GM23338 (cell line): ENCODE results near the gene ADAP1. TPM values are rescaled to one million over a fixed set of nuclear protein-coding genes. Genes with fewer than 3 reads are reported as not detected.

Experiments
- ATAC-seq: fragments of 200-7000 bp; cut with Tn5 transposase; 3 replicates; pipeline ENCODE4 v1.9.1; 2020
- DNase-seq: peaks from one replicate; pipeline ENCODE4 v3.0.0-alpha.2; 2015; ENCODE audit warnings: low spot score
- H2AFZ ChIP-seq: fragments of 200-600 bp; sonication (generic); 2 replicates; pipeline ENCODE4 v1.8.0; 2016; ENCODE audit warnings: antibody characterized with exemption, mild to moderate bottlenecking, moderate library complexity
- H3F3A ChIP-seq: fragments of 200-600 bp; sonication (generic); replicated peaks from 2 replicates; pipeline ENCODE4 v1.8.0; 2017; ENCODE audit warnings: antibody characterized with exemption, mixed run types, low read depth
- H3K27ac ChIP-seq: fragments of 200-600 bp; sonication (generic); 2 replicates; pipeline ENCODE4 v1.6.1; 2016; ENCODE audit warnings: low read depth
- H3K27me3 ChIP-seq: fragments of 200-600 bp; sonication (generic); 2 replicates; pipeline ENCODE4 v1.8.0; 2016; ENCODE audit warnings: mild to moderate bottlenecking, mixed run types, moderate library complexity; ENCODE audit not compliant: insufficient read depth
- H3K36me3 ChIP-seq: fragments of 200-600 bp; sonication (generic); 2 replicates; pipeline ENCODE4 v1.8.0; 2016; ENCODE audit warnings: mild to moderate bottlenecking; ENCODE audit not compliant: insufficient read depth
- H3K4me1 ChIP-seq: fragments of 200-600 bp; sonication (generic); 2 replicates; pipeline ENCODE4 v1.8.0; 2016; ENCODE audit warnings: mild to moderate bottlenecking, moderate library complexity; ENCODE audit not compliant: insufficient read depth
- H3K4me2 ChIP-seq: fragments of 200-600 bp; sonication (generic); 2 replicates; pipeline ENCODE4 v1.7.1; 2017; ENCODE audit warnings: mixed run types
- H3K4me3 ChIP-seq: fragments of 200-600 bp; sonication (generic); 2 replicates; pipeline ENCODE4 v1.6.1; 2016; ENCODE audit warnings: mixed run types
- H3K79me2 ChIP-seq: fragments of 200-600 bp; sonication (generic); replicated peaks from 2 replicates; pipeline ENCODE4 v1.8.0; 2017; ENCODE audit warnings: mild to moderate bottlenecking; ENCODE audit not compliant: insufficient read depth
- H3K9me2 ChIP-seq: fragments of 200-600 bp; sonication (generic); 2 replicates; pipeline ENCODE4 v1.8.0; 2017; ENCODE audit not compliant: insufficient read depth
- H4K20me1 ChIP-seq: fragments of 200-600 bp; sonication (generic); replicated peaks from 2 replicates; pipeline ENCODE4 v1.8.0; 2017; ENCODE audit warnings: mild to moderate bottlenecking; ENCODE audit not compliant: insufficient read depth
- H3K27ac Mint-ChIP-seq: 2 replicates; pipeline ENCODE4 v1.8.0; 2020; ENCODE audit warnings: inconsistent platforms, mild to moderate bottlenecking, moderate library complexity, mixed read lengths
- H3K27me3 Mint-ChIP-seq: 3 replicates; pipeline ENCODE4 v1.8.0; 2022; ENCODE audit warnings: low read depth, mild to moderate bottlenecking, moderate library complexity, mixed read lengths, inconsistent platforms; ENCODE audit not compliant: insufficient read depth, poor library complexity
- H3K36me3 Mint-ChIP-seq: 3 replicates; pipeline ENCODE4 v1.8.0; 2021; ENCODE audit warnings: low read depth, mild to moderate bottlenecking, inconsistent platforms, moderate library complexity, mixed read lengths
- H3K4me1 Mint-ChIP-seq: 3 replicates; pipeline ENCODE4 v1.8.0; 2020; ENCODE audit warnings: mild to moderate bottlenecking, inconsistent platforms, mixed read lengths
- H3K4me3 Mint-ChIP-seq: 3 replicates; pipeline ENCODE4 v1.8.0; 2021; ENCODE audit warnings: moderate library complexity, mild to moderate bottlenecking, inconsistent platforms, mixed read lengths
- H3K9me3 Mint-ChIP-seq: 3 replicates; pipeline ENCODE4 v1.8.0; 2020; ENCODE audit warnings: moderate library complexity, mild to moderate bottlenecking, inconsistent platforms, mixed read lengths
- CREB1 ChIP-seq: fragments of 250-450 bp; sonication (Bioruptor Pico); IDR thresholded peaks from 2 replicates; pipeline ENCODE4 v1.5.0; 2020; ENCODE audit warnings: low read depth, mild to moderate bottlenecking, moderate library complexity
- CTCF ChIP-seq, 2 experiments: fragments of 200-600 bp in 1 of 2; sonication (generic) in 1 of 2; conservative IDR thresholded peaks; 2 replicates each; pipeline versions ENCODE4 v1.5.1 to v1.6.1; 2016 to 2017; ENCODE audit warnings: antibody characterized with exemption in 2 of 2, low read depth in 2 of 2, mild to moderate bottlenecking in 2 of 2, moderate library complexity in 1 of 2
- ETS1 ChIP-seq: IDR thresholded peaks from 2 replicates; pipeline ENCODE4 v1.6.1; 2016; ENCODE audit warnings: antibody characterized with exemption
- EZH2 ChIP-seq: fragments of 200-600 bp; sonication (generic); IDR thresholded peaks from one replicate; pipeline ENCODE4 v1.8.0; 2017; ENCODE audit warnings: antibody characterized with exemption, mild to moderate bottlenecking, low read depth; ENCODE audit not compliant: unreplicated experiment
- EZH2phosphoT487 ChIP-seq: fragments of 200-600 bp; sonication (generic); IDR thresholded peaks from one replicate; pipeline ENCODE4 v1.8.1; 2018; ENCODE audit warnings: antibody characterized with exemption; ENCODE audit not compliant: unreplicated experiment
- JUNB ChIP-seq: IDR thresholded peaks from one replicate; pipeline ENCODE4 v1.6.1; 2016; ENCODE audit warnings: antibody characterized with exemption; ENCODE audit not compliant: unreplicated experiment
- NANOG ChIP-seq: IDR thresholded peaks from 2 replicates; pipeline ENCODE4 v1.6.1; 2016; ENCODE audit warnings: antibody characterized with exemption, borderline replicate concordance
- POLR2AphosphoS5 ChIP-seq: IDR thresholded peaks from 2 replicates; pipeline ENCODE4 v1.6.1; 2016; ENCODE audit warnings: antibody characterized with exemption, low read depth
- REST ChIP-seq: IDR thresholded peaks from one replicate; pipeline ENCODE4 v1.6.1; 2018; ENCODE audit warnings: antibody characterized with exemption; ENCODE audit not compliant: unreplicated experiment
- STAT1 ChIP-seq: IDR thresholded peaks from one replicate; pipeline ENCODE4 v1.6.1; 2016; ENCODE audit warnings: antibody characterized with exemption; ENCODE audit not compliant: unreplicated experiment
- ZNF114 ChIP-seq: fragments of 250-450 bp; sonication (Bioruptor Pico); IDR thresholded peaks from 2 replicates; pipeline ENCODE4 v1.5.0; 2020; ENCODE audit warnings: mild to moderate bottlenecking, moderate library complexity
- ZNF331 ChIP-seq: fragments of 250-450 bp; sonication (Bioruptor Pico); IDR thresholded peaks from 2 replicates; pipeline ENCODE4 v1.5.0; 2020; ENCODE audit warnings: low read depth, mild to moderate bottlenecking, moderate library complexity
- ZNF462 ChIP-seq: fragments of 250-450 bp; sonication (Bioruptor Pico); IDR thresholded peaks from 2 replicates; pipeline ENCODE4 v1.5.0; 2020; ENCODE audit warnings: mild to moderate bottlenecking, moderate library complexity
- polyA plus RNA-seq: library from polyadenylated mRNA; unstranded; fragments of >200 nt; fragmentation: Nextera tagmentation; extraction: Ambion mirVana; gene quantifications from 2 replicates; pipeline ENCODE4 v1.2.1, GENCODE V29; 2016
- total RNA-seq: library from RNA; depleted of rRNA; stranded (reverse); fragments of >200 nt; shearing (Covaris generic); gene quantifications from 2 replicates; pipeline ENCODE4 v1.2.3, GENCODE V29; 2014

The ADAP1 gene
- total and polyA plus RNA-seq, 2 experiments from 2014 or later: 2.2 to 9.6 TPM

- Histone ChIP-seq H3K9me2 (no peaks in the 10 kb centered on the region), H4K20me1 (peaks cover 24% of the 10 kb centered on the region), H3K36me3 (peaks cover 18% of the 10 kb centered on the region), H3K79me2 (peaks cover 48% of the 10 kb centered on the region), H3K4me3 (no peak overlapping the region), H3K27me3 (no peaks in the 10 kb centered on the region), H3K27ac (no peak overlapping the region), H3K4me2 (no peak overlapping the region), H2AFZ (no peak overlapping the region), H3K4me1 (peaks cover 9% of the 10 kb centered on the region; the same call in 1 of the 2 replicates), H3F3A (peaks cover 13% of the 10 kb centered on the region; the same call in 1 of the 2 replicates)
- H3K4me1 Mint-ChIP-seq: no peaks in the 10 kb centered on the region; the same call in 2 of the 3 replicates
- TF ChIP-seq ZNF331 (CRISPR knock-in tag) (no peak), JUNB (no peak), ZNF114 (CRISPR knock-in tag) (no peak), ZNF462 (CRISPR knock-in tag) (no peak), NANOG (no peak), CTCF (conservative IDR thresholded peaks at IDR 0.05; ENCODE audit: low read depth in 2 of 2) (no peak), EZH2 (no peak), ETS1 (no peak), STAT1 (no peak), REST (no peak), EZH2phosphoT487 (no peak), CREB1 (CRISPR knock-in tag) (no peak), POLR2AphosphoS5 (no peak)
- no peaks in the 10 kb centered on the region for H3K9me3 Mint-ChIP-seq
- H3K27me3 Mint-ChIP-seq: peaks cover 4% of the 10 kb centered on the region
- H3K4me3 Mint-ChIP-seq: peak overlapping the region; percentile 27; the same call in 2 of the 3 replicates
- H3K36me3 Mint-ChIP-seq: peaks cover 33% of the 10 kb centered on the region
- ATAC-seq (no peak), DNase-seq (no peak)
- H3K27ac Mint-ChIP-seq: no peak overlapping the region
Observed at GRCh38 chr7:973312-973711, 18.8 kb upstream of the ADAP1 start.
